Measurements from ENCODE around the gene GABRG3. TPM values are rescaled to one million over a fixed set of nuclear protein-coding genes. Genes with fewer than 3 reads are reported as not detected.

The GABRG3 gene
- total RNA-seq, 4 donors from 2014 or later, result 0.97 to 3.9 (median 3.6) TPM; not detected in 1

DNA sequence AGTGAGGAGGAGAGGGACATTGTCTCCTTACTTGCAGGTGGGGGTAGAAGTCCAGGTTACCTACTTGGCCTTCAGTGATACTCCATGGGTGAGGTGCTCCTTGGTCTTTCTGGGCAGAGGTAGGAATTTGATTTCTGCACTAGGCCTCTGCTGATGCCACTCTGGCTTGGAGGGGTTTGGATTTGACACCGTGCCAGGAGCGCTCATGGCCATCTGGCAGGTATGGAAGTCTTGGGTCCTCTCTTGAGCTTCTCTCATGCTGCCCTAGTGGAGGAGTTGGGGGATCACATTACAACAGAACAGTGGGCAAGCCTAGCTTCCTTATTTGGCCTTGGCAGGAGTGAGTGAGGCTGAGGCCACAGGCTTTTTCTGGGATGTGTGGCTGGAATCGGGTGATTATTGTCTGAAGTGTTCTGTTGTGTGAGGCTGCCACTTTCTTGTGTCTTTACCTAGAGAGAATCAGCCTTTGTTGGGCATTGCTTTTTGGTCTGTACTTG lies 525.0 kb downstream of the GABRG3 start:
- WGBS, result 74% methylated on average over 3 of the region's 3 CpGs
- TF ChIP-seq POLR2AphosphoS5 (IDR thresholded peaks at IDR 0.05) (no peak), EP300 (IDR thresholded peaks at IDR 0.05) (no peak)
- TF ChIP-seq, protein P1, sequence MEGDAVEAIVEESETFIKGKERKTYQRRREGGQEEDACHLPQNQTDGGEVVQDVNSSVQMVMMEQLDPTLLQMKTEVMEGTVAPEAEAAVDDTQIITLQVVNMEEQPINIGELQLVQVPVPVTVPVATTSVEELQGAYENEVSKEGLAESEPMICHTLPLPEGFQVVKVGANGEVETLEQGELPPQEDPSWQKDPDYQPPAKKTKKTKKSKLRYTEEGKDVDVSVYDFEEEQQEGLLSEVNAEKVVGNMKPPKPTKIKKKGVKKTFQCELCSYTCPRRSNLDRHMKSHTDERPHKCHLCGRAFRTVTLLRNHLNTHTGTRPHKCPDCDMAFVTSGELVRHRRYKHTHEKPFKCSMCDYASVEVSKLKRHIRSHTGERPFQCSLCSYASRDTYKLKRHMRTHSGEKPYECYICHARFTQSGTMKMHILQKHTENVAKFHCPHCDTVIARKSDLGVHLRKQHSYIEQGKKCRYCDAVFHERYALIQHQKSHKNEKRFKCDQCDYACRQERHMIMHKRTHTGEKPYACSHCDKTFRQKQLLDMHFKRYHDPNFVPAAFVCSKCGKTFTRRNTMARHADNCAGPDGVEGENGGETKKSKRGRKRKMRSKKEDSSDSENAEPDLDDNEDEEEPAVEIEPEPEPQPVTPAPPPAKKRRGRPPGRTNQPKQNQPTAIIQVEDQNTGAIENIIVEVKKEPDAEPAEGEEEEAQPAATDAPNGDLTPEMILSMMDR (IDR thresholded peaks at IDR 0.05), result no peak
- no peaks in the 10 kb centered on the region for H3K9me3 ChIP-seq

DNA sequence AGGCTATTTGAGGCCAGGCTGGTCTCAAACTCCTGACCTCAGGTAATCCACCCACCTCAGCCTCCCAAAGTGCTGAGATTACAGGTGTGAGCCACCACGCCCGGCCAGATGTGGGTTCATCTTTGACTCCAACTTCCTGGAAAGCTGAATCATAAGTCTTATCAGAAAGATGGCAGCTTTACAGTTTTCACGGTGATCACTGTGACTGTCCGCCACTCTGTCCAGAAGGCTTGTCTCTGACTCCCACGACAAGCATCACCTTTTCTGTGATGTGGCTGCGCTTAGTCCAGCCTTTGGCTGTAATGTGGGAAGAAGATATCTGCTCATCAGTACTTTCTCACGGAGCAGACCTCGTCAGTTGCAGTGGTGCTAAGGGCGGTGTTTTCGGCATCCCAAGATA lies 527.7 kb downstream of the GABRG3 start:
- Histone ChIP-seq H3K27ac (no peak overlapping the region), H3K27me3 (no peaks in the 10 kb centered on the region), H3K9me3 (no peaks in the 10 kb centered on the region), H3K4me3 (no peak overlapping the region), H3K36me3 (no peaks in the 10 kb centered on the region), H3K4me1 (no peaks in the 10 kb centered on the region)
- 94% methylated on average over 10 of the region's 10 CpGs for WGBS
- TF ChIP-seq, protein P1 (IDR thresholded peaks at IDR 0.05), result no peak
- no peak for TF ChIP-seq EP300 (IDR thresholded peaks at IDR 0.05)
- no peak for TF ChIP-seq POLR2AphosphoS5 (IDR thresholded peaks at IDR 0.05)
- TF ChIP-seq POLR2A (IDR thresholded peaks at IDR 0.05), result no peak
- no peak for DNase-seq (ENCODE audit: low spot score in 2 of 2)

More for the DNA sequence above, 525.0 kb downstream of the GABRG3 start:
- Histone ChIP-seq H3K4me1 (no peaks in the 10 kb centered on the region), H3K4me3 (no peak overlapping the region), H3K27me3 (no peaks in the 10 kb centered on the region), H3K36me3 (no peaks in the 10 kb centered on the region), H3K27ac (no peak overlapping the region)
- no peak for DNase-seq (ENCODE audit: low spot score in 2 of 2)

DNA sequence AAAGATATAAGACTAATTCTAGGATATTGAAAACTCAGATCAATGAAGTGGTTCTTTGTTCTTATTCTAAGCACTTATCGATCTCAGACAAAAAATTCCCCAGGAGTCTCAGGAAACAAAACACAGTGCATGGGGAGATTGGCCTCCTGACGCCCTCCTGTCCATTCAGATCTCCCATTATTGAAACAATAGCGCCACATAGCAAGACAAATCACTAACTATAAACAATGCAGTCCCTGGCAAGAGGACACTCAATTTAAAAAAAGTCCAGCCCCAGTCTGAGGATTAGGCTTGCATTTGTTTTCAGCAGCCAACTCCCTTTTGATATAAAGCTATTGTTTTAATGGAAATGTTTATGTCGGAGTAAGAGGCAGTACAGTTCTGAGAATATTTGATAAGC lies 528.2 kb downstream of the GABRG3 start:
- 88% methylated on average over 4 of the region's 4 CpGs for WGBS
- no peak overlapping the region for H3K27ac ChIP-seq
- no peak for TF ChIP-seq EP300 (IDR thresholded peaks at IDR 0.05)
- TF ChIP-seq POLR2AphosphoS5 (IDR thresholded peaks at IDR 0.05), result no peak
- TF ChIP-seq, protein P1 (IDR thresholded peaks at IDR 0.05), result no peak
- TF ChIP-seq POLR2A (IDR thresholded peaks at IDR 0.05), result no peak
- H3K4me3 ChIP-seq, result no peak overlapping the region
- no peaks in the 10 kb centered on the region for H3K27me3 ChIP-seq
- H3K9me3 ChIP-seq, result no peaks in the 10 kb centered on the region
- no peak for DNase-seq (ENCODE audit: low spot score in 2 of 2)
- H3K4me1 ChIP-seq, result no peaks in the 10 kb centered on the region
- no peaks in the 10 kb centered on the region for H3K36me3 ChIP-seq

DNA sequence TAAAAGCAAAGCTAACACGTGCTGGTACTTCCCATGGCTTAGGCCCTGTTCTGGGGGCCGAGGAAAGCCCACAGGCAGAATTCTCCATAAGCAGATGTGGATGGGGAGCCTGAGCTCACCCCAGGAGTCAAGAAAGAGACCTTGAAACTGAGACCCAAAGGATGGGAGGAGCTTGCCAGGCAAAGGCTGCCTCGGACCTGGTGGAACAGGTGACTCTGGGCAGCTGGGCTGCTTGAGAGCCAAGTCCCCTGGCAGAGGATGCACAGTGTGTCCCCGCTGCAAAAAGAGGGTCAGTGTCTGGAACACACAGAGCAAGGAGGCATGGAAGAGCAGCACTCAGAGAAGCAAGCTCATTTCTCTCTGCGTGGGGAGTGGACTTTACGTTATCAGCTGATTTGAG lies 528.7 kb downstream of the GABRG3 start:
- Histone ChIP-seq H3K36me3 (no peaks in the 10 kb centered on the region), H3K27me3 (no peaks in the 10 kb centered on the region), H3K27ac (no peak overlapping the region), H3K9me3 (no peaks in the 10 kb centered on the region), H3K4me1 (no peaks in the 10 kb centered on the region), H3K4me3 (no peak overlapping the region)
- no peak for DNase-seq (ENCODE audit: low spot score in 2 of 2)
- 85% methylated on average over 6 of the region's 6 CpGs for WGBS
- TF ChIP-seq EP300 (IDR thresholded peaks at IDR 0.05) (no peak), POLR2AphosphoS5 (IDR thresholded peaks at IDR 0.05) (no peak), POLR2A (IDR thresholded peaks at IDR 0.05) (no peak)
- TF ChIP-seq, protein P1 (IDR thresholded peaks at IDR 0.05), result no peak

DNA sequence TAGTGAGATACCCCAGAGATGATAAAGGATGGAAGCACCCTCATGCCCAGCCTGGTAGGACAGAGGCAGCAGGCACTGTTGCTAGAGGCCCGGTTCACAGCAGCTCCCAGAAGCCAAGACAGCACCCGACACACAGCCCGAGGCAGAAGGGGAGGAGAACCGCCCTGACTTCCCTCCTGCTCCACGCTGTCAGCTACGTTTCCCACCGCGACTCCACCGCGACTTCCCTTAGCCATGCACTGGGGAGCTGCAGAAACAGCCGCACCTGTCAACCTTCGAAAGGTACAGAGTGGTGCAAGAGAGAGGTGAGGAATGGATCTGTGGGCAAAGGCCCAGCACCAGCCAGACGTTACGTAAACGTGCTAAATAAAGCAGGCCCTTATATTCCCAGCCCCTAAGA lies 529.2 kb downstream of the GABRG3 start:
- WGBS, result 87% methylated on average over 15 of the region's 15 CpGs
- DNase-seq (ENCODE audit: low spot score in 2 of 2), result no peak
- H3K27me3 ChIP-seq, result no peaks in the 10 kb centered on the region
- no peak overlapping the region for H3K4me3 ChIP-seq
- no peaks in the 10 kb centered on the region for H3K36me3 ChIP-seq
- no peaks in the 10 kb centered on the region for H3K4me1 ChIP-seq
- H3K9me3 ChIP-seq, result no peaks in the 10 kb centered on the region
- H3K27ac ChIP-seq, result no peak overlapping the region
- TF ChIP-seq EP300 (IDR thresholded peaks at IDR 0.05) (no peak), POLR2AphosphoS5 (IDR thresholded peaks at IDR 0.05) (no peak), POLR2A (IDR thresholded peaks at IDR 0.05) (no peak)
- TF ChIP-seq, protein P1 (IDR thresholded peaks at IDR 0.05), result no peak
